Measurements from ENCODE around the gene ARHGAP44. TPM values are rescaled to one million over a fixed set of nuclear protein-coding genes. Genes with fewer than 3 reads are reported as not detected.

Gene ARHGAP44
- total RNA-seq, 1 experiment from 2014 or later: 7.3 TPM

DNA sequence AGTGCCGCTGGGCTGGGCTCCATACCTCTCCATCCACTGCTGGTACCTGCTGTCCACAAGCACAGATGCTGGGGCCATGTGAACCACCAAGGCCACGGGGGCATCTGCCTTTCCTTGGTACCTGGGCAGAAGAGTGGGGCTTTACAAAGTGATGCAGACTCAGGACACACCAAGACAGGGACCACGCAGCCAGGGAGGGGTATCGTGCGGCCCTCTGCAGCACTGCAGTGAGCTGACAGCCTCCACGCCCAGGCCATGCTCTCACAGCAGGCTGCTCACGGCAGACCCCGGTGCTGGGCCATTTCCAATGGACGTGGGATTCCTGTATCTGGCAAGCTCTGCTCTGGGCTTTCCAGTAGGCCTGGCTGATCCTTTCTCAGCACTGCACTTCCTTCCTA, 214.2 kb downstream of the ARHGAP44 start:
- peaks cover 5% of the 10 kb centered on the region; the same call in 1 of the 2 replicates for H4K20me1 ChIP-seq (ENCODE audit: insufficient read depth)
- peaks cover 18% of the 10 kb centered on the region; the same call in 1 of the 2 replicates for H3K79me2 ChIP-seq (ENCODE audit: insufficient read depth, low read length)
- H3K4me1 ChIP-seq (ENCODE audit: control insufficient read depth in 1 of 2, insufficient read depth in 2 of 2, low read length in 2 of 2): no peaks in the 10 kb centered on the region
- H3K4me3 ChIP-seq (replicated peaks in 1 of 2; ENCODE audit: low read depth in 1 of 2, low read length in 2 of 2): no peak overlapping the region
- no peak overlapping the region for H3K9ac ChIP-seq (ENCODE audit: low read length)
- POLR2A ChIA-PET: no interaction called here
- H3K9me3 ChIP-seq (ENCODE audit: control insufficient read depth in 1 of 2, insufficient read depth in 1 of 2, low read depth in 1 of 2, low read length in 2 of 2): no peaks in the 10 kb centered on the region
- no peak overlapping the region for H3K27ac ChIP-seq (ENCODE audit: low read depth, low read length)
- peaks cover 57 to 72% of the 10 kb centered on the region in 2 experiments for H3K36me3 ChIP-seq (ENCODE audit: control insufficient read depth in 1 of 2, insufficient read depth in 2 of 2, low read length in 2 of 2)
- no TSS peak for BruUV-seq (replicated peaks)
- CTCF ChIA-PET: interaction anchor here (0.6 to 1.9 kb wide), 2 partner anchors 261 to 661 kb away, joined by 4 read pairs; no protein-coding TSS in a partner anchor
- H3K27me3 ChIP-seq (ENCODE audit: insufficient read depth, low read length): no peaks in the 10 kb centered on the region
- ATAC-seq: peak; percentile 61
- no peak overlapping the region for H3K4me2 ChIP-seq (ENCODE audit: low read length)
- DNase-seq (ENCODE audit: low read depth, low spot score): no peak
- TF ChIP-seq POLR2AphosphoS5 (IDR thresholded peaks at IDR 0.05; ENCODE audit: low read depth, low read length): no peak
- H2AFZ ChIP-seq (ENCODE audit: low read depth, low read length, poor library complexity, severe bottlenecking): no peak overlapping the region
- intact Hi-C loops (cut with micrococcal nuclease): loop anchor here (1.0 to 2.0 kb wide), 4 partner anchors 75 to 823 kb away; no protein-coding TSS in a partner anchor
- RAD21 ChIA-PET (ENCODE audit: low non-redundant PET in 1 of 2, low total read pairs in 2 of 2, uncharacterized antibody in 2 of 2, unreplicated experiment in 2 of 2): no interaction called here
- H3K9me2 ChIP-seq (ENCODE audit: insufficient read depth): no peaks in the 10 kb centered on the region

DNA sequence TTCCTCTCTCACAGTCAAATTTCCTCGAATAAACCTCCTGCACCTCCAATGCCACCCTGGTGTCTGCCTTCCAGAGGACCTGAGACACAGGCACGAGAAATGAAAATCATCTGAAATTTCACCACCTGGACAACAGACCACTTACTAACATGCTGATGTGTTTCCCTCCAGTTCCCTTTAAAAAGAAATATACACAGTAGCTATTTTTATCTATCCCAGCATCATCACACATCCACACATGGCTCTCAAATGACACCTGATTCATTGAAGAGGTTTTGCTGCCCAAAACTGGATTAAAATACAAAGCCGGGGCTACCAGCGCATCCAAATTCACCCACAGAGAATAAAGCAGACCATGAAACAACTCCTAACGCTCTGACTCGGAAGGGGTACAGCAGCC, 214.6 kb downstream of the ARHGAP44 start:
- no peak; the same call in 1 of the 2 replicates for ATAC-seq
- no peak for TF ChIP-seq SIN3A (IDR thresholded peaks at IDR 0.05; ENCODE audit: low read depth)
- TF ChIP-seq POLR2AphosphoS5 (IDR thresholded peaks at IDR 0.05; ENCODE audit: low read depth, low read length): no peak
- no peak for TF ChIP-seq EZH2 (IDR thresholded peaks at IDR 0.05)
- no peak for TF ChIP-seq FOSL1 (IDR thresholded peaks at IDR 0.05; ENCODE audit: low read depth)
- no peak for TF ChIP-seq JUND (IDR thresholded peaks at IDR 0.05)
- TF ChIP-seq TCF7L2 (IDR thresholded peaks at IDR 0.05; ENCODE audit: borderline replicate concordance, extremely low read depth, insufficient read depth, insufficient read length): no peak
- TF ChIP-seq, protein P1, sequence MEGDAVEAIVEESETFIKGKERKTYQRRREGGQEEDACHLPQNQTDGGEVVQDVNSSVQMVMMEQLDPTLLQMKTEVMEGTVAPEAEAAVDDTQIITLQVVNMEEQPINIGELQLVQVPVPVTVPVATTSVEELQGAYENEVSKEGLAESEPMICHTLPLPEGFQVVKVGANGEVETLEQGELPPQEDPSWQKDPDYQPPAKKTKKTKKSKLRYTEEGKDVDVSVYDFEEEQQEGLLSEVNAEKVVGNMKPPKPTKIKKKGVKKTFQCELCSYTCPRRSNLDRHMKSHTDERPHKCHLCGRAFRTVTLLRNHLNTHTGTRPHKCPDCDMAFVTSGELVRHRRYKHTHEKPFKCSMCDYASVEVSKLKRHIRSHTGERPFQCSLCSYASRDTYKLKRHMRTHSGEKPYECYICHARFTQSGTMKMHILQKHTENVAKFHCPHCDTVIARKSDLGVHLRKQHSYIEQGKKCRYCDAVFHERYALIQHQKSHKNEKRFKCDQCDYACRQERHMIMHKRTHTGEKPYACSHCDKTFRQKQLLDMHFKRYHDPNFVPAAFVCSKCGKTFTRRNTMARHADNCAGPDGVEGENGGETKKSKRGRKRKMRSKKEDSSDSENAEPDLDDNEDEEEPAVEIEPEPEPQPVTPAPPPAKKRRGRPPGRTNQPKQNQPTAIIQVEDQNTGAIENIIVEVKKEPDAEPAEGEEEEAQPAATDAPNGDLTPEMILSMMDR (IDR thresholded peaks at IDR 0.05 in 2 of 3, conservative IDR thresholded peaks at IDR 0.05 in 1 of 3; ENCODE audit: borderline replicate concordance in 1 of 3, insufficient read depth in 1 of 3, low read depth in 2 of 3, low read length in 2 of 3): no peak
- TF ChIP-seq YY1 (IDR thresholded peaks at IDR 0.05; ENCODE audit: extremely low read depth, insufficient replicate concordance, low read depth, low read length): no peak
- TF ChIP-seq, protein P2, sequence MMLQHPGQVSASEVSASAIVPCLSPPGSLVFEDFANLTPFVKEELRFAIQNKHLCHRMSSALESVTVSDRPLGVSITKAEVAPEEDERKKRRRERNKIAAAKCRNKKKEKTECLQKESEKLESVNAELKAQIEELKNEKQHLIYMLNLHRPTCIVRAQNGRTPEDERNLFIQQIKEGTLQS (IDR thresholded peaks at IDR 0.05): no peak
- Histone ChIP-seq H3K4me1 (ENCODE audit: control insufficient read depth in 1 of 2, insufficient read depth in 2 of 2, low read length in 2 of 2) (no peaks in the 10 kb centered on the region), H3K36me3 (ENCODE audit: control insufficient read depth in 1 of 2, insufficient read depth in 2 of 2, low read length in 2 of 2) (peaks cover 56 to 69% of the 10 kb centered on the region in 2 experiments), H3K27me3 (ENCODE audit: insufficient read depth, low read length) (no peaks in the 10 kb centered on the region), H3K9me3 (ENCODE audit: control insufficient read depth in 1 of 2, insufficient read depth in 1 of 2, low read depth in 1 of 2, low read length in 2 of 2) (no peaks in the 10 kb centered on the region), H3K4me3 (replicated peaks in 1 of 2; ENCODE audit: low read depth in 1 of 2, low read length in 2 of 2) (no peak overlapping the region), H2AFZ (ENCODE audit: low read depth, low read length, poor library complexity, severe bottlenecking) (no peak overlapping the region), H3K4me2 (ENCODE audit: low read length) (no peak overlapping the region), H3K27ac (ENCODE audit: low read depth, low read length) (no peak overlapping the region), H3K79me2 (ENCODE audit: insufficient read depth, low read length) (peaks cover 18% of the 10 kb centered on the region; the same call in 1 of the 2 replicates), H4K20me1 (ENCODE audit: insufficient read depth) (peaks cover 5% of the 10 kb centered on the region; the same call in 1 of the 2 replicates), H3K9ac (ENCODE audit: low read length) (no peak overlapping the region), H3K9me2 (ENCODE audit: insufficient read depth) (no peaks in the 10 kb centered on the region)
- DNase-seq (ENCODE audit: low read depth, low spot score): no peak
- ChIA-PET RAD21 (ENCODE audit: low non-redundant PET in 1 of 2, low total read pairs in 2 of 2, uncharacterized antibody in 2 of 2, unreplicated experiment in 2 of 2) (no interaction called here), POLR2A (no interaction called here), CTCF (interaction anchor here (0.6 to 1.9 kb wide), 2 partner anchors 262 to 661 kb away, joined by 4 read pairs; no protein-coding TSS in a partner anchor)
- BruUV-seq (replicated peaks): no TSS peak
- intact Hi-C loops (cut with micrococcal nuclease): loop anchor here (1.0 to 2.0 kb wide), 4 partner anchors 75 to 823 kb away; no protein-coding TSS in a partner anchor
